Activated CD8-positive, alpha-beta T cell treated with anti-CD3 and anti-CD28 coated beads for 36 hours (primary cell): ENCODE data around the gene ITGA5. TPM values are rescaled to one million over a fixed set of nuclear protein-coding genes. Genes with fewer than 3 reads are reported as not detected.

Experiments used
- ATAC-seq: fragments of 200-7000 bp; cut with Tn5 transposase; one replicate; pipeline ENCODE4 v1.10.0; 2021; ENCODE audit warnings: mild to moderate bottlenecking, moderate library complexity
- CTCF ChIA-PET: fragments of 350-600 bp; sonication (Branson Sonifier 250); formaldehyde crosslinking; loops from one replicate; lab custom pipeline; 2021; ENCODE audit warnings: antibody characterized with exemption; lab: Charles Lee
- POLR2A ChIA-PET: fragments of 350-600 bp; sonication (Branson Sonifier 250); formaldehyde crosslinking; loops from one replicate; lab custom pipeline; 2021; ENCODE audit warnings: antibody characterized with exemption; lab: Charles Lee
- DNase-seq: peaks from one replicate; pipeline ENCODE4 v3.0.0-alpha.2; 2020
- H3K27ac Mint-ChIP-seq: one replicate; pipeline ENCODE4 v1.8.0; 2021; ENCODE audit warnings: mild to moderate bottlenecking, mixed read lengths
- H3K27me3 Mint-ChIP-seq: one replicate; pipeline ENCODE4 v1.8.0; 2021; ENCODE audit warnings: mixed read lengths
- H3K36me3 Mint-ChIP-seq: one replicate; pipeline ENCODE4 v1.8.0; 2021; ENCODE audit warnings: low read depth, mixed read lengths
- H3K4me1 Mint-ChIP-seq: one replicate; pipeline ENCODE4 v1.8.0; 2021; ENCODE audit warnings: low read depth, mixed read lengths
- H3K4me3 Mint-ChIP-seq: one replicate; pipeline ENCODE4 v1.8.0; 2021; ENCODE audit warnings: mild to moderate bottlenecking, moderate library complexity, mixed read lengths
- H3K9me3 Mint-ChIP-seq: one replicate; pipeline ENCODE4 v1.8.0; 2021; ENCODE audit warnings: mixed read lengths
- CTCF ChIP-seq: fragments of 200-600 bp; IDR thresholded peaks from one replicate; pipeline ENCODE4 v1.8.0; 2022; ENCODE audit warnings: antibody characterized with exemption, mild to moderate bottlenecking
- intact Hi-C: fragments of 100-400 bp; cut with micrococcal nuclease; formaldehyde crosslinking; loops from one replicate; pipeline ENCODE4 v1.10.0; 2022
- total RNA-seq, 2 experiments: library from RNA; stranded (reverse); gene quantifications; one replicate each; pipeline ENCODE4 v1.2.3, GENCODE V29; 2021

ITGA5 gene
- total RNA-seq, 2 experiments from 2014 or later = 35.2 to 36.6 TPM

- Mint-ChIP-seq H3K4me1 (peaks cover 21% of the 10 kb centered on the region), H3K4me3 (no peak overlapping the region), H3K27ac (no peak overlapping the region), H3K27me3 (peaks cover 2% of the 10 kb centered on the region), H3K9me3 (no peaks in the 10 kb centered on the region), H3K36me3 (no peaks in the 10 kb centered on the region)
- DNase-seq = no peak
- POLR2A ChIA-PET = interaction anchor here (0.5 to 1.3 kb wide), 2 partner anchors 8 to 966 kb away, joined by 3 to 4 read pairs; no protein-coding TSS in a partner anchor
- CTCF ChIA-PET = interaction anchor here (1.5 to 13.3 kb wide), 4 partner anchors 14 to 32 kb away, joined by 3 to 143 read pairs (median 16); no protein-coding TSS in a partner anchor
- no peak for ATAC-seq
- no peak for TF ChIP-seq CTCF
- intact Hi-C loops = no loop called here
Observed at GRCh38 chr12:54425702-54426101, 6.6 kb upstream of the ITGA5 start.

- Mint-ChIP-seq H3K4me1 (peaks cover 33% of the 10 kb centered on the region), H3K4me3 (no peak overlapping the region), H3K36me3 (no peaks in the 10 kb centered on the region), H3K27ac (no peak overlapping the region), H3K27me3 (peaks cover 2% of the 10 kb centered on the region), H3K9me3 (no peaks in the 10 kb centered on the region)
- intact Hi-C loops = no loop called here
- CTCF ChIA-PET = interaction anchor here (0.9 to 13.3 kb wide), 4 partner anchors 15 to 52 kb away, joined by 3 to 143 read pairs (median 16); no protein-coding TSS in a partner anchor
- ATAC-seq = no peak
- no peak for TF ChIP-seq CTCF
- POLR2A ChIA-PET = interaction anchor here (0.7 kb wide), 1 partner anchor 11 kb away, joined by 3 read pairs; no protein-coding TSS in a partner anchor
- DNase-seq = no peak
Observed at GRCh38 chr12:54424224-54424623, 5.2 kb upstream of the ITGA5 start.

GRCh38 chr12:54423816-54424150 lies 4.7 kb upstream of the ITGA5 start:
- no peak overlapping the region for H3K4me3 Mint-ChIP-seq
- no peaks in the 10 kb centered on the region for H3K36me3 Mint-ChIP-seq
- ATAC-seq (no peak), DNase-seq (no peak)
- H3K27me3 Mint-ChIP-seq = peaks cover 2% of the 10 kb centered on the region
- no peak for TF ChIP-seq CTCF
- ChIA-PET CTCF (interaction anchor here (0.9 to 13.3 kb wide), 4 partner anchors 16 to 53 kb away, joined by 3 to 143 read pairs (median 16); no protein-coding TSS in a partner anchor), POLR2A (interaction anchor here (0.7 kb wide), 1 partner anchor 10 kb away, joined by 3 read pairs; no protein-coding TSS in a partner anchor)
- H3K4me1 Mint-ChIP-seq = peaks cover 32% of the 10 kb centered on the region
- intact Hi-C loops = no loop called here
- no peaks in the 10 kb centered on the region for H3K9me3 Mint-ChIP-seq
- no peak overlapping the region for H3K27ac Mint-ChIP-seq

- ChIA-PET POLR2A (interaction anchor here (1.6 to 2.3 kb wide), 2 partner anchors 10 to 16 kb away, joined by 5 to 10 read pairs; no protein-coding TSS in a partner anchor), CTCF (interaction anchor here (12.1 to 14.7 kb wide), 2 partner anchors 13 to 21 kb away, joined by 164 to 330 read pairs; no protein-coding TSS in a partner anchor)
- Mint-ChIP-seq H3K36me3 (no peaks in the 10 kb centered on the region), H3K4me3 (no peak overlapping the region), H3K27me3 (peaks cover 1% of the 10 kb centered on the region), H3K27ac (no peak overlapping the region), H3K9me3 (no peaks in the 10 kb centered on the region), H3K4me1 (peaks cover 35% of the 10 kb centered on the region)
- ATAC-seq (no peak), DNase-seq (no peak)
- intact Hi-C loops = no loop called here
- no peak for TF ChIP-seq CTCF
Observed at GRCh38 chr12:54421879-54422250, 2.8 kb upstream of the ITGA5 start.

- no peaks in the 10 kb centered on the region for H3K9me3 Mint-ChIP-seq
- no peak overlapping the region for H3K4me3 Mint-ChIP-seq
- H3K27ac Mint-ChIP-seq = no peak overlapping the region
- H3K4me1 Mint-ChIP-seq = peaks cover 40% of the 10 kb centered on the region
- intact Hi-C loops = no loop called here
- ATAC-seq (no peak), DNase-seq (no peak)
- no peaks in the 10 kb centered on the region for H3K27me3 Mint-ChIP-seq
- POLR2A ChIA-PET = interaction anchor here (1.6 to 2.3 kb wide), 2 partner anchors 10 to 17 kb away, joined by 5 to 10 read pairs; no protein-coding TSS in a partner anchor
- CTCF ChIA-PET = interaction anchor here (12.1 to 14.7 kb wide), 2 partner anchors 13 to 20 kb away, joined by 164 to 330 read pairs; no protein-coding TSS in a partner anchor
- no peak for TF ChIP-seq CTCF
- H3K36me3 Mint-ChIP-seq = no peaks in the 10 kb centered on the region
Observed at GRCh38 chr12:54421175-54421878, 2.3 kb upstream of the ITGA5 start.
